OCI-LY7 (cell line): ENCODE results near the gene SLC7A7. TPM values are rescaled to one million over a fixed set of nuclear protein-coding genes. Genes with fewer than 3 reads are reported as not detected.
"Not testable (repeated sequence)": the region's sequence is repeated elsewhere in the genome, so short reads cannot be mapped to it uniquely, and the experiment has no call there.

Experiments
- BruUV-seq: library from RNA; stranded (reverse); fragments of 400-500 nt; replicated peaks from 2 replicates; lab custom pipeline; 2021; lab: Mats Ljungman, UMichigan
- CTCF ChIA-PET: fragments of 300-600 bp; sonication (Branson Sonifier 250); formaldehyde crosslinking; loops from one replicate; lab custom pipeline; 2022; ENCODE audit warnings: antibody characterized with exemption; ENCODE audit not compliant: unreplicated experiment; lab: Charles Lee
- POLR2A ChIA-PET: fragments of 300-600 bp; sonication (Branson Sonifier 250); formaldehyde crosslinking; loops from one replicate; lab custom pipeline; 2022; ENCODE audit warnings: antibody characterized with exemption; lab: Charles Lee
- DNase-seq: peaks from one replicate; pipeline ENCODE4 v3.0.0-alpha.2; 2015; ENCODE audit warnings: low spot score
- H2AFZ ChIP-seq: fragments of 200-600 bp; sonication (generic), shearing (Covaris generic); 2 replicates; pipeline ENCODE4 v1.6.1; 2014; ENCODE audit warnings: mild to moderate bottlenecking, antibody characterized with exemption, low read length, moderate library complexity
- H3K27ac ChIP-seq: fragments of 200-600 bp; sonication (generic); 2 replicates; pipeline ENCODE4 v1.5.1; 2014; ENCODE audit warnings: mixed run types, low read depth, mild to moderate bottlenecking, moderate library complexity, low read length, inconsistent platforms; ENCODE audit not compliant: poor library complexity, severe bottlenecking
- H3K36me3 ChIP-seq: fragments of 200-600 bp; sonication (generic); 2 replicates; pipeline ENCODE4 v1.6.1; 2014; ENCODE audit warnings: mild to moderate bottlenecking, antibody characterized with exemption, low read length, moderate library complexity, mixed read lengths; ENCODE audit not compliant: insufficient read depth
- H3K4me1 ChIP-seq: fragments of 200-600 bp; sonication (generic); 2 replicates; pipeline ENCODE4 v1.5.1; 2014; ENCODE audit warnings: mild to moderate bottlenecking, low read length; ENCODE audit not compliant: insufficient read depth, poor library complexity, severe bottlenecking
- H3K4me2 ChIP-seq: fragments of 200-600 bp; sonication (generic); 2 replicates; pipeline ENCODE4 v1.6.1; 2014; ENCODE audit warnings: mild to moderate bottlenecking, low read length
- H3K4me3 ChIP-seq: fragments of 200-600 bp; sonication (generic); 2 replicates; pipeline ENCODE4 v1.5.1; 2014; ENCODE audit warnings: mild to moderate bottlenecking, low read depth, low read length; ENCODE audit not compliant: poor library complexity, severe bottlenecking
- H3K79me2 ChIP-seq: fragments of 200-600 bp; sonication (generic); 2 replicates; pipeline ENCODE4 v1.6.1; 2016; ENCODE audit warnings: low read depth, mild to moderate bottlenecking, low read length, moderate library complexity, mixed read lengths; ENCODE audit not compliant: insufficient read depth
- H3K9me2 ChIP-seq: fragments of 200-600 bp; sonication (generic); 2 replicates; pipeline ENCODE4 v1.6.1; 2016; ENCODE audit warnings: mild to moderate bottlenecking, low read length, mixed read lengths; ENCODE audit not compliant: insufficient read depth
- H3K9me3 ChIP-seq: fragments of 200-600 bp; sonication (generic); 2 replicates; pipeline ENCODE4 v1.6.1; 2014; ENCODE audit warnings: mild to moderate bottlenecking, mixed run types, low read length, mixed read lengths
- H4K20me1 ChIP-seq: fragments of 200-600 bp; sonication (generic); 2 replicates; pipeline ENCODE4 v1.6.1; 2014; ENCODE audit warnings: mild to moderate bottlenecking, antibody characterized with exemption, low read length, moderate library complexity, mixed read lengths; ENCODE audit not compliant: insufficient read depth
- CTCF ChIP-seq: fragments of 200-600 bp; sonication (generic); conservative IDR thresholded peaks from 2 replicates; pipeline ENCODE4 v1.5.1; 2014; ENCODE audit warnings: mild to moderate bottlenecking, antibody characterized with exemption, low read length, moderate library complexity, mixed read lengths
- EZH2phosphoT487 ChIP-seq: fragments of 200-600 bp; sonication (generic); IDR thresholded peaks from 2 replicates; pipeline ENCODE4 v1.6.1; 2018; ENCODE audit warnings: low read depth, borderline replicate concordance, mild to moderate bottlenecking, mixed run types, antibody characterized with exemption, low read length, moderate library complexity, mixed read lengths
- intact Hi-C: fragments of 100-400 bp; cut with micrococcal nuclease; formaldehyde crosslinking; loops from one replicate; pipeline ENCODE4 v1.10.0; 2022; ENCODE audit not compliant: unreplicated experiment
- small RNA-seq: library from RNA; depleted of rRNA; stranded (forward); fragments of <200 nt; gene quantifications from one replicate; pipeline ENCODE3, GENCODE V24; 2014
- total RNA-seq, 2 experiments: library from RNA; depleted of rRNA in 1 of 2; stranded (reverse); fragments of >200 nt in 1 of 2; shearing (Covaris generic) in 1 of 2; gene quantifications; 2 replicates each; pipeline ENCODE4 v1.2.3, GENCODE V29; 2014 to 2022

The SLC7A7 gene
- total RNA-seq, 2 experiments from 2014 or later, result 30.6 to 59.2 TPM

- no peak overlapping the region for H3K27ac ChIP-seq
- CTCF ChIA-PET, result interaction anchor here (0.6 kb wide), 1 partner anchor 387 kb away, joined by 3 read pairs; no protein-coding TSS in a partner anchor
- POLR2A ChIA-PET, result no interaction called here
- H3K79me2 ChIP-seq, result no peaks in the 10 kb centered on the region
- peaks cover 5% of the 10 kb centered on the region; the same call in 1 of the 2 replicates for H3K9me3 ChIP-seq
- H3K9me2 ChIP-seq, result no peaks in the 10 kb centered on the region
- TF ChIP-seq EZH2phosphoT487 (no peak), CTCF (no peak)
- H4K20me1 ChIP-seq, result no peaks in the 10 kb centered on the region
- no peaks in the 10 kb centered on the region for H3K36me3 ChIP-seq
- no peak overlapping the region for H2AFZ ChIP-seq
- H3K4me1 ChIP-seq, result no peaks in the 10 kb centered on the region
- no peak overlapping the region for H3K4me3 ChIP-seq
- intact Hi-C loops, result no loop called here
- BruUV-seq, result no TSS peak
- H3K4me2 ChIP-seq, result no peak overlapping the region
- no peak for DNase-seq
Measured at GRCh38 chr14:22726012-22726411, 89.2 kb downstream of the SLC7A7 start.

GRCh38 chr14:22725374-22725773, 89.9 kb downstream of the SLC7A7 start:
- H3K9me2 ChIP-seq, POLR2A ChIA-PET, intact Hi-C loops, BruUV-seq, H3K4me2 ChIP-seq, H4K20me1 ChIP-seq, H3K4me1 ChIP-seq, H3K36me3 ChIP-seq, CTCF ChIA-PET, H2AFZ ChIP-seq, H3K27ac ChIP-seq, H3K79me2 ChIP-seq, H3K4me3 ChIP-seq, H3K9me3 ChIP-seq, DNase-seq: not testable (repeated sequence)

GRCh38 chr14:22724847-22725246, 90.4 kb downstream of the SLC7A7 start:
- BruUV-seq, intact Hi-C loops: not testable (repeated sequence)

GRCh38 chr14:22723815-22724214, 91.4 kb downstream of the SLC7A7 start:
- no TSS peak for BruUV-seq
- no peak for TF ChIP-seq EZH2phosphoT487
- ChIA-PET POLR2A (interaction anchor here (1.3 kb wide), 1 partner anchor 25 kb away, joined by 4 read pairs; no protein-coding TSS in a partner anchor), CTCF (no interaction called here)
- Histone ChIP-seq H3K79me2 (no peaks in the 10 kb centered on the region), H4K20me1 (no peaks in the 10 kb centered on the region), H3K4me3 (no peak overlapping the region), H3K4me1 (no peaks in the 10 kb centered on the region), H3K27ac (no peak overlapping the region), H3K9me3 (peaks cover 5% of the 10 kb centered on the region; the same call in 1 of the 2 replicates), H3K9me2 (no peaks in the 10 kb centered on the region), H3K4me2 (no peak overlapping the region), H3K36me3 (no peaks in the 10 kb centered on the region), H2AFZ (no peak overlapping the region)
- intact Hi-C loops, result no loop called here
- no peak for DNase-seq

More at GRCh38 chr14:22724847-22725246, 90.4 kb downstream of the SLC7A7 start:
- H3K36me3 ChIP-seq, H3K79me2 ChIP-seq, H2AFZ ChIP-seq, H3K9me2 ChIP-seq, H3K9me3 ChIP-seq, H4K20me1 ChIP-seq, H3K27ac ChIP-seq, H3K4me2 ChIP-seq, CTCF ChIA-PET, H3K4me1 ChIP-seq, DNase-seq, H3K4me3 ChIP-seq: not testable (repeated sequence)
- POLR2A ChIA-PET, result interaction anchor here (1.3 kb wide), 1 partner anchor 24 kb away, joined by 4 read pairs; no protein-coding TSS in a partner anchor

Small RNA genes lying within 50 kb of the gene (small RNA-seq; reads per million reads assigned to genes)
- gene RF00019, result not detected
- not detected for gene RF00588

Other genes with a start within 250 kb of the SLC7A7 start
- gene DAD1, start 226.2 kb downstream of the SLC7A7 start, total RNA-seq (2014; rRNA removed; shearing (Covaris generic)), result 88.6 and 154 TPM in 2 replicates
- gene DAD1, start 226.2 kb downstream of the SLC7A7 start, total RNA-seq (2022), result 115 and 117 TPM in 2 replicates
- 5.6 and 6.6 TPM in 2 replicates for gene ABHD4, start 217.1 kb downstream of the SLC7A7 start, total RNA-seq (2014; rRNA removed; shearing (Covaris generic))
- gene ABHD4, start 217.1 kb downstream of the SLC7A7 start, total RNA-seq (2022), result 15.1 and 15.6 TPM in 2 replicates
- gene OR6J1, start 171.1 kb downstream of the SLC7A7 start, total RNA-seq (2014; rRNA removed; shearing (Covaris generic)), result not detected in 2 replicates
- gene OR6J1, start 171.1 kb downstream of the SLC7A7 start, total RNA-seq (2022), result not detected in 2 replicates
- gene OXA1L, start 48.7 kb downstream of the SLC7A7 start, total RNA-seq (2014; rRNA removed; shearing (Covaris generic)), result 128 and 153 TPM in 2 replicates
- 141 and 150 TPM in 2 replicates for gene OXA1L, start 48.7 kb downstream of the SLC7A7 start, total RNA-seq (2022)
- 100 and 126 TPM in 2 replicates for gene MRPL52, start 14.5 kb upstream of the SLC7A7 start, total RNA-seq (2014; rRNA removed; shearing (Covaris generic))
- 164 and 181 TPM in 2 replicates for gene MRPL52, start 14.5 kb upstream of the SLC7A7 start, total RNA-seq (2022)
- gene MMP14, start 21.1 kb upstream of the SLC7A7 start, total RNA-seq (2014; rRNA removed; shearing (Covaris generic)), result 2.8 TPM in 2 replicates
- gene MMP14, start 21.1 kb upstream of the SLC7A7 start, total RNA-seq (2022), result 9.0 and 11.9 TPM in 2 replicates
- 19.0 and 25.5 TPM in 2 replicates for gene LRP10, start 56.3 kb upstream of the SLC7A7 start, total RNA-seq (2014; rRNA removed; shearing (Covaris generic))
- gene LRP10, start 56.3 kb upstream of the SLC7A7 start, total RNA-seq (2022), result 53.3 and 55.1 TPM in 2 replicates
- 1.1 and 5.7 TPM in 2 replicates for gene REM2, start 67.8 kb upstream of the SLC7A7 start, total RNA-seq (2014; rRNA removed; shearing (Covaris generic))
- gene REM2, start 67.8 kb upstream of the SLC7A7 start, total RNA-seq (2022), result 1.5 and 2.1 TPM in 2 replicates
- 81.0 and 106 TPM in 2 replicates for gene RBM23, start 103.7 kb upstream of the SLC7A7 start, total RNA-seq (2014; rRNA removed; shearing (Covaris generic))
- 90.1 and 91.0 TPM in 2 replicates for gene RBM23, start 103.7 kb upstream of the SLC7A7 start, total RNA-seq (2022)
- gene PRMT5, start 113.9 kb upstream of the SLC7A7 start, total RNA-seq (2014; rRNA removed; shearing (Covaris generic)), result 82.2 and 93.1 TPM in 2 replicates
- gene PRMT5, start 113.9 kb upstream of the SLC7A7 start, total RNA-seq (2022), result 124 and 135 TPM in 2 replicates
- gene HAUS4, start 141.7 kb upstream of the SLC7A7 start, total RNA-seq (2014; rRNA removed; shearing (Covaris generic)), result 105 and 126 TPM in 2 replicates
- 96.7 and 103 TPM in 2 replicates for gene HAUS4, start 141.7 kb upstream of the SLC7A7 start, total RNA-seq (2022)
- gene AJUBA, start 167.1 kb upstream of the SLC7A7 start, total RNA-seq (2014; rRNA removed; shearing (Covaris generic)), result 0.13 and 0.22 TPM in 2 replicates
- 0.37 and 0.88 TPM in 2 replicates for gene AJUBA, start 167.1 kb upstream of the SLC7A7 start, total RNA-seq (2022)
- 13.8 and 17.9 TPM in 2 replicates for gene C14orf93, start 194.7 kb upstream of the SLC7A7 start, total RNA-seq (2014; rRNA removed; shearing (Covaris generic))
- gene C14orf93, start 194.7 kb upstream of the SLC7A7 start, total RNA-seq (2022), result 15.2 and 17.4 TPM in 2 replicates
- 111 and 133 TPM in 2 replicates for gene PSMB5, start 219.5 kb upstream of the SLC7A7 start, total RNA-seq (2014; rRNA removed; shearing (Covaris generic))
- gene PSMB5, start 219.5 kb upstream of the SLC7A7 start, total RNA-seq (2022), result 85.5 and 122 TPM in 2 replicates
- not detected in 2 replicates for gene PSMB11, start 226.8 kb upstream of the SLC7A7 start, total RNA-seq (2014; rRNA removed; shearing (Covaris generic))
- gene PSMB11, start 226.8 kb upstream of the SLC7A7 start, total RNA-seq (2022), result not detected in 2 replicates
- 1.1 and 1.5 TPM in 2 replicates for gene CDH24, start 242.1 kb upstream of the SLC7A7 start, total RNA-seq (2014; rRNA removed; shearing (Covaris generic))
- 0.46 and 0.51 TPM in 2 replicates for gene CDH24, start 242.1 kb upstream of the SLC7A7 start, total RNA-seq (2022)